ENCODE measurements around the gene DMBX1. TPM values are rescaled to one million over a fixed set of nuclear protein-coding genes. Genes with fewer than 3 reads are reported as not detected.

DMBX1 gene
- total and polyA plus RNA-seq, 4 donors = not detected

DNA sequence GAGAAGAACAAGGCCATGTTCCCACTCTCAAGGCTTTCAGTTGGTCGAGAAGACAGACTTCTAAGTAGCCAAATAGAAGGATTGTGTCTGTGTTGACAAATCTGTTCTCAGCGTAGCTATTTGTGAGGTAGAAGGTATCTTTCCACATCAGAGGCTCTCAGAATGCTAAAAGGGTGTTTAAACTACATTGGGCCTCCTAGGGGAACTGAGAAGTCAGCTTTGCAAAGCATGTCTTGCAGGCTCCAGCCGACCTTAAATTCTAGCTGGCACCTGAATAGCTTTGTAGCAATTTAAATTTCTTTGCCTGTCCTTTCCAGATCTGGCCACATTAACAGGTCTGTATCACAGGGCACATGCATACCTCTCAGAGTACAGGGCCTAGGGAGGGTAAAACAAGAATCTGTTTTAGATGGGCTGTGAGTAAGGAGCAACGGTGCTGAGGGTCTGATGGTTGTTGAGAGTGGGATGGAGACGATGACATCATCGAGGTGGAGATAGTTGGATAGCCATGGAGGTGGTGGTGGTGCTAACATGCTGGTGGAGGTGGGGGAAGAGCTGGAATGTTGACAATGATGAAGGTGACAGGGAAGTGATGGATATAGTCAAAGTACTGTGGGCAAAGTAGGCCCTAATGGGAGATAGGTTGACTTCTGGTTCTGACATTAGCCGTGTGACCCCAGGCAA is 17.0 kb upstream of the DMBX1 start:
- no peak overlapping the region for H3K27ac ChIP-seq (ENCODE audit: low read depth in 1 of 2, low read length in 2 of 2)
- no peak overlapping the region for H3K9ac ChIP-seq (ENCODE audit: low read depth in 1 of 2, low read length in 2 of 2)
- no peaks in the 10 kb centered on the region for H3K4me1 ChIP-seq (ENCODE audit: control insufficient read depth in 4 of 4, insufficient read depth in 4 of 4, low read length in 3 of 4)
- WGBS = 52% methylated on average over 7 of the region's 7 CpGs
- H3K9me3 ChIP-seq (ENCODE audit: control insufficient read depth in 4 of 4, low read length in 3 of 4) = no peaks in the 10 kb centered on the region
- no peak for DNase-seq (ENCODE audit: low spot score)
- peaks cover 0 to 2% (median 1%) of the 10 kb centered on the region in 4 donors for H3K27me3 ChIP-seq (ENCODE audit: control insufficient read depth in 4 of 4, insufficient read depth in 4 of 4, low read length in 3 of 4)
- TF ChIP-seq HNF4G (IDR thresholded peaks at IDR 0.05) = no peak
- no peak for TF ChIP-seq ATF3 (IDR thresholded peaks at IDR 0.05)
- TF ChIP-seq EGR1 (IDR thresholded peaks at IDR 0.05; ENCODE audit: low read depth in 2 of 2) = no peak
- TF ChIP-seq JUND (IDR thresholded peaks at IDR 0.05) = no peak
- TF ChIP-seq, protein P1, sequence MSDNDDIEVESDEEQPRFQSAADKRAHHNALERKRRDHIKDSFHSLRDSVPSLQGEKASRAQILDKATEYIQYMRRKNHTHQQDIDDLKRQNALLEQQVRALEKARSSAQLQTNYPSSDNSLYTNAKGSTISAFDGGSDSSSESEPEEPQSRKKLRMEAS (IDR thresholded peaks at IDR 0.05) = no peak
- TF ChIP-seq FOXA2 (IDR thresholded peaks at IDR 0.05) = no peak
- TF ChIP-seq YY1 (IDR thresholded peaks at IDR 0.05) = no peak
- no peak for TF ChIP-seq RXRA (IDR thresholded peaks at IDR 0.05)
- no peak for TF ChIP-seq GABPA (IDR thresholded peaks at IDR 0.05 in 1 of 2, conservative IDR thresholded peaks at IDR 0.05 in 1 of 2)
- TF ChIP-seq, protein P2, sequence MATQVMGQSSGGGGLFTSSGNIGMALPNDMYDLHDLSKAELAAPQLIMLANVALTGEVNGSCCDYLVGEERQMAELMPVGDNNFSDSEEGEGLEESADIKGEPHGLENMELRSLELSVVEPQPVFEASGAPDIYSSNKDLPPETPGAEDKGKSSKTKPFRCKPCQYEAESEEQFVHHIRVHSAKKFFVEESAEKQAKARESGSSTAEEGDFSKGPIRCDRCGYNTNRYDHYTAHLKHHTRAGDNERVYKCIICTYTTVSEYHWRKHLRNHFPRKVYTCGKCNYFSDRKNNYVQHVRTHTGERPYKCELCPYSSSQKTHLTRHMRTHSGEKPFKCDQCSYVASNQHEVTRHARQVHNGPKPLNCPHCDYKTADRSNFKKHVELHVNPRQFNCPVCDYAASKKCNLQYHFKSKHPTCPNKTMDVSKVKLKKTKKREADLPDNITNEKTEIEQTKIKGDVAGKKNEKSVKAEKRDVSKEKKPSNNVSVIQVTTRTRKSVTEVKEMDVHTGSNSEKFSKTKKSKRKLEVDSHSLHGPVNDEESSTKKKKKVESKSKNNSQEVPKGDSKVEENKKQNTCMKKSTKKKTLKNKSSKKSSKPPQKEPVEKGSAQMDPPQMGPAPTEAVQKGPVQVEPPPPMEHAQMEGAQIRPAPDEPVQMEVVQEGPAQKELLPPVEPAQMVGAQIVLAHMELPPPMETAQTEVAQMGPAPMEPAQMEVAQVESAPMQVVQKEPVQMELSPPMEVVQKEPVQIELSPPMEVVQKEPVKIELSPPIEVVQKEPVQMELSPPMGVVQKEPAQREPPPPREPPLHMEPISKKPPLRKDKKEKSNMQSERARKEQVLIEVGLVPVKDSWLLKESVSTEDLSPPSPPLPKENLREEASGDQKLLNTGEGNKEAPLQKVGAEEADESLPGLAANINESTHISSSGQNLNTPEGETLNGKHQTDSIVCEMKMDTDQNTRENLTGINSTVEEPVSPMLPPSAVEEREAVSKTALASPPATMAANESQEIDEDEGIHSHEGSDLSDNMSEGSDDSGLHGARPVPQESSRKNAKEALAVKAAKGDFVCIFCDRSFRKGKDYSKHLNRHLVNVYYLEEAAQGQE (IDR thresholded peaks at IDR 0.05) = no peak
- no peak for TF ChIP-seq CTCF (IDR thresholded peaks at IDR 0.05; ENCODE audit: low read depth, low read length, missing input control)
- TF ChIP-seq TAF1 (conservative IDR thresholded peaks at IDR 0.05) = no peak
- TF ChIP-seq SP1 (IDR thresholded peaks at IDR 0.05) = no peak
- TF ChIP-seq RAD21 (IDR thresholded peaks at IDR 0.05) = no peak
- TF ChIP-seq HNF4A (conservative IDR thresholded peaks at IDR 0.05) = no peak
- no peak for TF ChIP-seq NR2F2 (IDR thresholded peaks at IDR 0.05)
- no peak for TF ChIP-seq ZBTB33 (IDR thresholded peaks at IDR 0.05)
- H3K4me3 ChIP-seq (ENCODE audit: low read depth in 1 of 3, low read length in 3 of 3) = no peak overlapping the region
- H3K36me3 ChIP-seq (ENCODE audit: control insufficient read depth in 4 of 4, insufficient read depth in 3 of 4, low read depth in 1 of 4, low read length in 3 of 4) = no peaks in the 10 kb centered on the region
